Panc1 (cell line): Measurements from ENCODE around the gene EPHB2. TPM values are rescaled to one million over a fixed set of nuclear protein-coding genes. Genes with fewer than 3 reads are reported as not detected.

ENCODE experiments used
- ATAC-seq: fragments of 200-7000 bp; cut with Tn5 transposase; 2 replicates; pipeline ENCODE4 v1.9.1; 2020; ENCODE audit warnings: mild to moderate bottlenecking, moderate library complexity
- BruUV-seq: library from RNA; stranded (reverse); fragments of 400-500 nt; replicated peaks from 2 replicates; lab custom pipeline; 2021; lab: Mats Ljungman, UMichigan
- CTCF ChIA-PET: fragments of 300-600 bp; sonication (Branson Sonifier 250); formaldehyde crosslinking; loops from one replicate; lab custom pipeline; 2022; ENCODE audit warnings: antibody characterized with exemption; lab: Charles Lee
- POLR2A ChIA-PET: fragments of 300-600 bp; sonication (Branson Sonifier 250); formaldehyde crosslinking; loops from one replicate; lab custom pipeline; 2022; ENCODE audit warnings: antibody characterized with exemption; lab: Charles Lee
- DNase-seq: peaks from one replicate; pipeline ENCODE4 v3.0.0-alpha.2; 2010; ENCODE audit warnings: low read depth, low spot score
- H3K27ac ChIP-seq: 2 replicates; pipeline ENCODE4 v1.5.1; 2011; ENCODE audit warnings: mild to moderate bottlenecking, low read length, inconsistent platforms
- H3K27me3 ChIP-seq: fragments of 200-500 bp; sonication (Bioruptor generic); 2 replicates; pipeline ENCODE4 v1.6.0; 2014; ENCODE audit warnings: low read length, inconsistent platforms; ENCODE audit not compliant: control insufficient read depth, insufficient read depth
- H3K36me3 ChIP-seq: fragments of 200-500 bp; sonication (Bioruptor generic); 2 replicates; pipeline ENCODE4 v1.5.1; 2014; ENCODE audit warnings: inconsistent platforms, mild to moderate bottlenecking, low read length, moderate library complexity; ENCODE audit not compliant: control insufficient read depth, insufficient read depth
- H3K4me1 ChIP-seq: 2 replicates; pipeline ENCODE4 v1.5.1; 2011; ENCODE audit warnings: inconsistent platforms, mild to moderate bottlenecking, low read length, moderate library complexity; ENCODE audit not compliant: control insufficient read depth, insufficient read depth
- H3K4me3 ChIP-seq, 2 experiments: 2 replicates each; pipeline ENCODE4 v1.5.1; 2011 to 2012; ENCODE audit warnings: low read depth in 2 of 2, low read length in 2 of 2, mild to moderate bottlenecking in 2 of 2, inconsistent platforms in 1 of 2, moderate library complexity in 1 of 2
- H3K9me3 ChIP-seq: fragments of 200-500 bp; sonication (Bioruptor generic); 2 replicates; pipeline ENCODE4 v1.5.1; 2014; ENCODE audit warnings: low read depth, mild to moderate bottlenecking, inconsistent platforms, low read length, moderate library complexity; ENCODE audit not compliant: control insufficient read depth, insufficient read depth
- POLR2AphosphoS5 ChIP-seq: IDR thresholded peaks from 2 replicates; pipeline ENCODE4 v1.6.1; 2012; ENCODE audit warnings: mild to moderate bottlenecking, low read depth, low read length, moderate library complexity
- SIN3A ChIP-seq: IDR thresholded peaks from 2 replicates; pipeline ENCODE4 v1.6.1; 2012; ENCODE audit warnings: low read depth, mild to moderate bottlenecking, low read length, moderate library complexity, borderline replicate concordance; ENCODE audit not compliant: insufficient read depth
- TCF7L2 ChIP-seq: IDR thresholded peaks from 2 replicates; pipeline ENCODE4 v1.6.1; 2011; ENCODE audit warnings: mild to moderate bottlenecking, low read depth, low read length, inconsistent platforms
- in situ Hi-C: cut with HindIII; loops from 2 replicates; pipeline ENCODE4 v1.10.0; 2016; ENCODE audit warnings: low sequenced_read_pairs, low pct_unique_long_range_greater_than_20kb
- intact Hi-C: fragments of 100-400 bp; cut with micrococcal nuclease; formaldehyde crosslinking; loops from one replicate; pipeline ENCODE4 v1.10.0; 2022; ENCODE audit not compliant: unreplicated experiment
- total RNA-seq: library from RNA; stranded (reverse); gene quantifications from one replicate; pipeline ENCODE4 v1.2.1, GENCODE V29; 2021; ENCODE audit not compliant: unreplicated experiment
- TF ChIP-seq, protein P1 (sequence below), 2 experiments: IDR thresholded peaks; 2 replicates each; pipeline ENCODE4 v1.6.1; 2011 to 2012; ENCODE audit warnings: low read depth in 2 of 2, control low read depth in 1 of 2, low read length in 1 of 2, mild to moderate bottlenecking in 1 of 2, moderate library complexity in 1 of 2; ENCODE audit not compliant: insufficient read depth in 1 of 2
- TF ChIP-seq, protein P2 (sequence below): fragments of 450-650 bp; IDR thresholded peaks from 2 replicates; pipeline ENCODE4 v1.5.1; 2017; ENCODE audit warnings: mild to moderate bottlenecking

The EPHB2 gene
- total RNA-seq, 1 experiment from 2014 or later = 29.0 TPM

DNA sequence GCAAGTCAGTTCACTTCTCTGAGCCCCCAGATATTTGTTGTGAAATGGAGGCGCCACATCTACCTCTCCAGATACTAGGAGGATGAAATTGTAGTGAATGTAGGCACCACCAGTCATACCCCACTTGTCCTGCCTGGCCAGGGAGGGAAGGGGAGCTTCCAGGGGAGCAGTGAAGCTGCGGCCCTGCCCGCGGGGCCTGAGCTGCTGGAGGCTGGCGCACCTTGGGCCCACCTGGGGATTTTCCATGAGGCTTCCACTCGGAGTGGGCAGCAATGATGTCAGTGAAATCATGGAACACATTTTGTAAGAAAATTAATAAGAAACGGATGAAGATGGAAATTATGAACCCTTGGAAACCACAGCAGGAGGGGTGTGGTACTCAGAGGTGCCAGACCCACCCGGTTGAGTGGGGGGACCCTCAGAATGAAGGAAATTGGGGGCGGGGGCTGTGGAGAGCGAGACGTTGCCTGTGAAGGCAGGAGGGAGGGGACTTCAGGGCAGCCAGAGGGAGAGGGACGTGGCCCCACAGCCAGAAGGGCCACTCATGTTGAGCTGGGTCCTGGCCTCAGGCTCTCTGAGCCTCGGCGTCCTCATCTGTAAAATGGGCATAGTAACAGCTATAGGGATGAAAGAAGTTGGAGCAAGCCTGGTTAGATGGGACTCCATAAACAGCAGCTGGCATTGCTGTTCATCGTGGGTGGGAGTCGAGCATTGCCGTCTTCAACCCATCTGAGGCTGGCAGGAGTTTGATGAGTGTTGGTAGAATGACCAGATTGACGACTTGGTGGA lies 101.6 kb downstream of the EPHB2 start:
- Histone ChIP-seq H3K4me1 (no peaks in the 10 kb centered on the region), H3K9me3 (no peaks in the 10 kb centered on the region), H3K27me3 (no peaks in the 10 kb centered on the region), H3K4me3 (no peak overlapping the region), H3K36me3 (no peaks in the 10 kb centered on the region), H3K27ac (no peak overlapping the region)
- CTCF ChIA-PET = no interaction called here
- no peak for ATAC-seq
- TF ChIP-seq, protein P1, sequence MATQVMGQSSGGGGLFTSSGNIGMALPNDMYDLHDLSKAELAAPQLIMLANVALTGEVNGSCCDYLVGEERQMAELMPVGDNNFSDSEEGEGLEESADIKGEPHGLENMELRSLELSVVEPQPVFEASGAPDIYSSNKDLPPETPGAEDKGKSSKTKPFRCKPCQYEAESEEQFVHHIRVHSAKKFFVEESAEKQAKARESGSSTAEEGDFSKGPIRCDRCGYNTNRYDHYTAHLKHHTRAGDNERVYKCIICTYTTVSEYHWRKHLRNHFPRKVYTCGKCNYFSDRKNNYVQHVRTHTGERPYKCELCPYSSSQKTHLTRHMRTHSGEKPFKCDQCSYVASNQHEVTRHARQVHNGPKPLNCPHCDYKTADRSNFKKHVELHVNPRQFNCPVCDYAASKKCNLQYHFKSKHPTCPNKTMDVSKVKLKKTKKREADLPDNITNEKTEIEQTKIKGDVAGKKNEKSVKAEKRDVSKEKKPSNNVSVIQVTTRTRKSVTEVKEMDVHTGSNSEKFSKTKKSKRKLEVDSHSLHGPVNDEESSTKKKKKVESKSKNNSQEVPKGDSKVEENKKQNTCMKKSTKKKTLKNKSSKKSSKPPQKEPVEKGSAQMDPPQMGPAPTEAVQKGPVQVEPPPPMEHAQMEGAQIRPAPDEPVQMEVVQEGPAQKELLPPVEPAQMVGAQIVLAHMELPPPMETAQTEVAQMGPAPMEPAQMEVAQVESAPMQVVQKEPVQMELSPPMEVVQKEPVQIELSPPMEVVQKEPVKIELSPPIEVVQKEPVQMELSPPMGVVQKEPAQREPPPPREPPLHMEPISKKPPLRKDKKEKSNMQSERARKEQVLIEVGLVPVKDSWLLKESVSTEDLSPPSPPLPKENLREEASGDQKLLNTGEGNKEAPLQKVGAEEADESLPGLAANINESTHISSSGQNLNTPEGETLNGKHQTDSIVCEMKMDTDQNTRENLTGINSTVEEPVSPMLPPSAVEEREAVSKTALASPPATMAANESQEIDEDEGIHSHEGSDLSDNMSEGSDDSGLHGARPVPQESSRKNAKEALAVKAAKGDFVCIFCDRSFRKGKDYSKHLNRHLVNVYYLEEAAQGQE (IDR thresholded peaks at IDR 0.05; ENCODE audit: insufficient read depth in 1 of 2, low read depth in 2 of 2, low read length in 1 of 2) = no peak
- TF ChIP-seq, protein P2, sequence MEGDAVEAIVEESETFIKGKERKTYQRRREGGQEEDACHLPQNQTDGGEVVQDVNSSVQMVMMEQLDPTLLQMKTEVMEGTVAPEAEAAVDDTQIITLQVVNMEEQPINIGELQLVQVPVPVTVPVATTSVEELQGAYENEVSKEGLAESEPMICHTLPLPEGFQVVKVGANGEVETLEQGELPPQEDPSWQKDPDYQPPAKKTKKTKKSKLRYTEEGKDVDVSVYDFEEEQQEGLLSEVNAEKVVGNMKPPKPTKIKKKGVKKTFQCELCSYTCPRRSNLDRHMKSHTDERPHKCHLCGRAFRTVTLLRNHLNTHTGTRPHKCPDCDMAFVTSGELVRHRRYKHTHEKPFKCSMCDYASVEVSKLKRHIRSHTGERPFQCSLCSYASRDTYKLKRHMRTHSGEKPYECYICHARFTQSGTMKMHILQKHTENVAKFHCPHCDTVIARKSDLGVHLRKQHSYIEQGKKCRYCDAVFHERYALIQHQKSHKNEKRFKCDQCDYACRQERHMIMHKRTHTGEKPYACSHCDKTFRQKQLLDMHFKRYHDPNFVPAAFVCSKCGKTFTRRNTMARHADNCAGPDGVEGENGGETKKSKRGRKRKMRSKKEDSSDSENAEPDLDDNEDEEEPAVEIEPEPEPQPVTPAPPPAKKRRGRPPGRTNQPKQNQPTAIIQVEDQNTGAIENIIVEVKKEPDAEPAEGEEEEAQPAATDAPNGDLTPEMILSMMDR = no peak
- TF ChIP-seq SIN3A (no peak), POLR2AphosphoS5 (no peak), TCF7L2 (no peak)
- intact Hi-C loops = no loop called here
- in situ Hi-C loops = no loop called here
- DNase-seq = no peak
- POLR2A ChIA-PET = no interaction called here
- BruUV-seq = no TSS peak

DNA sequence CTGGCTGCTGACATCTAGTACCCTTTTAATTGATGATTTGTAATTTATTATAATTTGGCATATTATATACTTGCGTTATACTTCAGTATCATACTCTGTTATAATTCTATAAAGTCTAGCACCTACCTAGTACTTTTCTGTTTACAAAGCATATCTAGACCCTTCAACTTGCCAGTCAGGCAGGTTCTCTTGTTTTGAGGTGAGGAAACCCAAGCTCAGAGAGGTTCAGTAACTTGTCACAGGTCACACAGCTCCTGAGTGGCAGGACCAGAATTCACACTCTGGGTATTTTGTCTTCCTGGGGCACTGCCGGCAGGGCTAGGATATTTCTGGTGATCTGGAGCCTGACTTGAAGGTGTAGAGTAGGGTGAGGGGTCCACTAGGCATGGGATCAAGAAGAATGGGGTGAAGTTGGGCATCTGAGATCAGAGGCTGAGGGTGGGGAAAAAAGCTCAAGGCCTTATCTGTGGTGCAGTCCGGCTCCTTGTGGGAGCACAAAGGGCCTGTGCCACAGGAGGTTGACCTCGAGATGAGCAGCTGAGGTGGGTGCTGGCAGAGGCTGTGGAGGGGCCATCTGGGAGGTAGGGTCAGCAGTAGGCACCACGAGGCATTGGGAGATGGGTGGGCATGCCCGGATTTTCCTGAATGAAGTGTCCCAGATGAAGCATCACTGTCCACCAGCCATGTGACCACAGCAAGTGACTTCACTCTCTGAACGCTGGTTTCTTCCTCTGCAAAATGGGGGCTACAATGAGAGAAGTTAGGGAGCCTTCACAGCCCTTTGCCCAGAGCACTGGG lies 102.6 kb downstream of the EPHB2 start:
- H3K4me3 ChIP-seq = no peak overlapping the region
- no peak for ATAC-seq
- ChIA-PET POLR2A (no interaction called here), CTCF (no interaction called here)
- no peak overlapping the region for H3K27ac ChIP-seq
- TF ChIP-seq POLR2AphosphoS5 (no peak), TCF7L2 (no peak), SIN3A (no peak)
- TF ChIP-seq, protein P2 = no peak
- TF ChIP-seq, protein P1 (IDR thresholded peaks at IDR 0.05; ENCODE audit: insufficient read depth in 1 of 2, low read depth in 2 of 2, low read length in 1 of 2) = no peak
- BruUV-seq = no TSS peak
- no peaks in the 10 kb centered on the region for H3K36me3 ChIP-seq
- no peaks in the 10 kb centered on the region for H3K9me3 ChIP-seq
- intact Hi-C loops (no loop called here), in situ Hi-C loops (no loop called here)
- DNase-seq = no peak
- no peaks in the 10 kb centered on the region for H3K4me1 ChIP-seq
- no peaks in the 10 kb centered on the region for H3K27me3 ChIP-seq
